ENCODE data around the gene KIF19. TPM values are rescaled to one million over a fixed set of nuclear protein-coding genes. Genes with fewer than 3 reads are reported as not detected.

KIF19 gene
- total and polyA plus RNA-seq, 4 donors: 0.42 to 2.1 (median 0.83) TPM

GRCh38 chr17:74295625-74296547, 30.1 kb upstream of the KIF19 start:
- H3K9me3 ChIP-seq (ENCODE audit: control insufficient read depth in 4 of 4, low read length in 3 of 4): no peaks in the 10 kb centered on the region
- no peak overlapping the region for H3K9ac ChIP-seq (ENCODE audit: low read depth in 1 of 2, low read length in 2 of 2)
- no peaks in the 10 kb centered on the region for H3K36me3 ChIP-seq (ENCODE audit: control insufficient read depth in 4 of 4, insufficient read depth in 3 of 4, low read depth in 1 of 4, low read length in 3 of 4)
- no peaks in the 10 kb centered on the region for H3K27me3 ChIP-seq (ENCODE audit: control insufficient read depth in 4 of 4, insufficient read depth in 4 of 4, low read length in 3 of 4)
- peak; percentile 59 for DNase-seq (ENCODE audit: low spot score)
- TF ChIP-seq GABPA (IDR thresholded peaks at IDR 0.05 in 1 of 2, conservative IDR thresholded peaks at IDR 0.05 in 1 of 2) (no peak), RXRA (IDR thresholded peaks at IDR 0.05) (peak in 1 of 2 donors; percentile 23)
- H3K4me1 ChIP-seq (ENCODE audit: control insufficient read depth in 4 of 4, insufficient read depth in 4 of 4, low read length in 3 of 4): peaks cover 0 to 2% (median 0%) of the 10 kb centered on the region in 4 donors
- no peak overlapping the region for H3K27ac ChIP-seq (ENCODE audit: low read depth in 1 of 2, low read length in 2 of 2)
- 65% methylated on average over 10 of the region's 10 CpGs for WGBS
- no peak overlapping the region for H3K4me3 ChIP-seq (ENCODE audit: low read depth in 1 of 3, low read length in 3 of 3)

- DNase-seq (ENCODE audit: low spot score): peak; percentile 80
- H3K27ac ChIP-seq (ENCODE audit: low read depth in 1 of 2, low read length in 2 of 2): no peak overlapping the region
- H3K4me1 ChIP-seq (ENCODE audit: control insufficient read depth in 4 of 4, insufficient read depth in 4 of 4, low read length in 3 of 4): peaks cover 0 to 2% (median 0%) of the 10 kb centered on the region in 4 donors
- no peaks in the 10 kb centered on the region for H3K36me3 ChIP-seq (ENCODE audit: control insufficient read depth in 4 of 4, insufficient read depth in 3 of 4, low read depth in 1 of 4, low read length in 3 of 4)
- H3K4me3 ChIP-seq (ENCODE audit: low read depth in 1 of 3, low read length in 3 of 3): no peak overlapping the region
- H3K27me3 ChIP-seq (ENCODE audit: control insufficient read depth in 4 of 4, insufficient read depth in 4 of 4, low read length in 3 of 4): no peaks in the 10 kb centered on the region
- TF ChIP-seq, protein P1, sequence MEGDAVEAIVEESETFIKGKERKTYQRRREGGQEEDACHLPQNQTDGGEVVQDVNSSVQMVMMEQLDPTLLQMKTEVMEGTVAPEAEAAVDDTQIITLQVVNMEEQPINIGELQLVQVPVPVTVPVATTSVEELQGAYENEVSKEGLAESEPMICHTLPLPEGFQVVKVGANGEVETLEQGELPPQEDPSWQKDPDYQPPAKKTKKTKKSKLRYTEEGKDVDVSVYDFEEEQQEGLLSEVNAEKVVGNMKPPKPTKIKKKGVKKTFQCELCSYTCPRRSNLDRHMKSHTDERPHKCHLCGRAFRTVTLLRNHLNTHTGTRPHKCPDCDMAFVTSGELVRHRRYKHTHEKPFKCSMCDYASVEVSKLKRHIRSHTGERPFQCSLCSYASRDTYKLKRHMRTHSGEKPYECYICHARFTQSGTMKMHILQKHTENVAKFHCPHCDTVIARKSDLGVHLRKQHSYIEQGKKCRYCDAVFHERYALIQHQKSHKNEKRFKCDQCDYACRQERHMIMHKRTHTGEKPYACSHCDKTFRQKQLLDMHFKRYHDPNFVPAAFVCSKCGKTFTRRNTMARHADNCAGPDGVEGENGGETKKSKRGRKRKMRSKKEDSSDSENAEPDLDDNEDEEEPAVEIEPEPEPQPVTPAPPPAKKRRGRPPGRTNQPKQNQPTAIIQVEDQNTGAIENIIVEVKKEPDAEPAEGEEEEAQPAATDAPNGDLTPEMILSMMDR (IDR thresholded peaks at IDR 0.05; ENCODE audit: low read depth, low read length, missing input control): peak; percentile 46
- TF ChIP-seq RAD21 (IDR thresholded peaks at IDR 0.05) (peak; percentile 63 to 74), RXRA (IDR thresholded peaks at IDR 0.05) (no peak)
- H3K9me3 ChIP-seq (ENCODE audit: control insufficient read depth in 4 of 4, low read length in 3 of 4): no peaks in the 10 kb centered on the region
- no peak overlapping the region for H3K9ac ChIP-seq (ENCODE audit: low read depth in 1 of 2, low read length in 2 of 2)
- WGBS: 5% methylated on average over 5 of the region's 5 CpGs
These were observed 29.5 kb upstream of the KIF19 start for GRCh38 chr17:74296548-74296936.

- no peak overlapping the region for H3K27ac ChIP-seq (ENCODE audit: low read depth in 1 of 2, low read length in 2 of 2)
- no peak for DNase-seq (ENCODE audit: low spot score)
- no peak overlapping the region for H3K4me3 ChIP-seq (ENCODE audit: low read depth in 1 of 3, low read length in 3 of 3)
- TF ChIP-seq, protein P2, sequence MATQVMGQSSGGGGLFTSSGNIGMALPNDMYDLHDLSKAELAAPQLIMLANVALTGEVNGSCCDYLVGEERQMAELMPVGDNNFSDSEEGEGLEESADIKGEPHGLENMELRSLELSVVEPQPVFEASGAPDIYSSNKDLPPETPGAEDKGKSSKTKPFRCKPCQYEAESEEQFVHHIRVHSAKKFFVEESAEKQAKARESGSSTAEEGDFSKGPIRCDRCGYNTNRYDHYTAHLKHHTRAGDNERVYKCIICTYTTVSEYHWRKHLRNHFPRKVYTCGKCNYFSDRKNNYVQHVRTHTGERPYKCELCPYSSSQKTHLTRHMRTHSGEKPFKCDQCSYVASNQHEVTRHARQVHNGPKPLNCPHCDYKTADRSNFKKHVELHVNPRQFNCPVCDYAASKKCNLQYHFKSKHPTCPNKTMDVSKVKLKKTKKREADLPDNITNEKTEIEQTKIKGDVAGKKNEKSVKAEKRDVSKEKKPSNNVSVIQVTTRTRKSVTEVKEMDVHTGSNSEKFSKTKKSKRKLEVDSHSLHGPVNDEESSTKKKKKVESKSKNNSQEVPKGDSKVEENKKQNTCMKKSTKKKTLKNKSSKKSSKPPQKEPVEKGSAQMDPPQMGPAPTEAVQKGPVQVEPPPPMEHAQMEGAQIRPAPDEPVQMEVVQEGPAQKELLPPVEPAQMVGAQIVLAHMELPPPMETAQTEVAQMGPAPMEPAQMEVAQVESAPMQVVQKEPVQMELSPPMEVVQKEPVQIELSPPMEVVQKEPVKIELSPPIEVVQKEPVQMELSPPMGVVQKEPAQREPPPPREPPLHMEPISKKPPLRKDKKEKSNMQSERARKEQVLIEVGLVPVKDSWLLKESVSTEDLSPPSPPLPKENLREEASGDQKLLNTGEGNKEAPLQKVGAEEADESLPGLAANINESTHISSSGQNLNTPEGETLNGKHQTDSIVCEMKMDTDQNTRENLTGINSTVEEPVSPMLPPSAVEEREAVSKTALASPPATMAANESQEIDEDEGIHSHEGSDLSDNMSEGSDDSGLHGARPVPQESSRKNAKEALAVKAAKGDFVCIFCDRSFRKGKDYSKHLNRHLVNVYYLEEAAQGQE (IDR thresholded peaks at IDR 0.05): no peak
- TF ChIP-seq NR2F2 (IDR thresholded peaks at IDR 0.05) (no peak), ZBTB33 (IDR thresholded peaks at IDR 0.05) (no peak), SP1 (IDR thresholded peaks at IDR 0.05) (no peak), RXRA (IDR thresholded peaks at IDR 0.05) (no peak)
- TF ChIP-seq, protein P3, sequence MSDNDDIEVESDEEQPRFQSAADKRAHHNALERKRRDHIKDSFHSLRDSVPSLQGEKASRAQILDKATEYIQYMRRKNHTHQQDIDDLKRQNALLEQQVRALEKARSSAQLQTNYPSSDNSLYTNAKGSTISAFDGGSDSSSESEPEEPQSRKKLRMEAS (IDR thresholded peaks at IDR 0.05): no peak
- H3K9ac ChIP-seq (ENCODE audit: low read depth in 1 of 2, low read length in 2 of 2): no peak overlapping the region
- H3K4me1 ChIP-seq (ENCODE audit: control insufficient read depth in 4 of 4, insufficient read depth in 4 of 4, low read length in 3 of 4): peaks cover 0 to 2% (median 0%) of the 10 kb centered on the region in 4 donors
- no peaks in the 10 kb centered on the region for H3K27me3 ChIP-seq (ENCODE audit: control insufficient read depth in 4 of 4, insufficient read depth in 4 of 4, low read length in 3 of 4)
- 76% methylated on average over 4 of the region's 4 CpGs for WGBS
- no peaks in the 10 kb centered on the region for H3K9me3 ChIP-seq (ENCODE audit: control insufficient read depth in 4 of 4, low read length in 3 of 4)
- H3K36me3 ChIP-seq (ENCODE audit: control insufficient read depth in 4 of 4, insufficient read depth in 3 of 4, low read depth in 1 of 4, low read length in 3 of 4): no peaks in the 10 kb centered on the region
These were observed 28.1 kb upstream of the KIF19 start for GRCh38 chr17:74297941-74298340.

Measured in liver (tissue), 9 donors.